Type B pancreatic cell (in vitro differentiated cells): ENCODE results near the gene GALE. TPM values are rescaled to one million over a fixed set of nuclear protein-coding genes. Genes with fewer than 3 reads are reported as not detected.

Experiments
- DNase-seq: peaks from one replicate; pipeline ENCODE4 v3.0.0; 2021; ENCODE audit warnings: mixed read lengths; ENCODE audit not compliant: unreplicated experiment; ENCODE audit errors: extremely low spot score
- H3K27ac Mint-ChIP-seq: 2 replicates; pipeline ENCODE4 v1.8.0; 2021; ENCODE audit warnings: mild to moderate bottlenecking, mixed read lengths
- H3K27me3 Mint-ChIP-seq: 2 replicates; pipeline ENCODE4 v1.8.0; 2021; ENCODE audit warnings: mixed read lengths
- H3K36me3 Mint-ChIP-seq: 2 replicates; pipeline ENCODE4 v1.8.0; 2021; ENCODE audit warnings: mixed read lengths
- H3K4me1 Mint-ChIP-seq: one replicate; pipeline ENCODE4 v1.8.0; 2021; ENCODE audit warnings: mixed read lengths; ENCODE audit not compliant: unreplicated experiment
- H3K4me3 Mint-ChIP-seq: 2 replicates; pipeline ENCODE4 v1.8.0; 2021; ENCODE audit warnings: mild to moderate bottlenecking, mixed read lengths
- H3K9me3 Mint-ChIP-seq: 2 replicates; pipeline ENCODE4 v1.8.0; 2021; ENCODE audit warnings: mixed read lengths
- total RNA-seq: library from RNA; stranded (reverse); gene quantifications from 2 replicates; pipeline ENCODE4 v1.2.1, GENCODE V29; 2021; ENCODE audit warnings: low replicate concordance
- TF ChIP-seq, protein P1 (sequence below): fragments of 200-600 bp; sonication (generic); conservative IDR thresholded peaks from 2 replicates; pipeline ENCODE4 v1.5.0; 2021; ENCODE audit warnings: antibody characterized with exemption, mild to moderate bottlenecking

Gene GALE
- total RNA-seq, 1 donor from 2014 or later: 39.0 TPM

GRCh38 chr1:23801876-23802275 lies 1.3 kb upstream of the GALE start:
- H3K36me3 Mint-ChIP-seq: peaks cover 14% of the 10 kb centered on the region
- H3K4me1 Mint-ChIP-seq: peaks cover 8% of the 10 kb centered on the region
- H3K9me3 Mint-ChIP-seq: no peaks in the 10 kb centered on the region
- no peak for DNase-seq
- TF ChIP-seq, protein P1, sequence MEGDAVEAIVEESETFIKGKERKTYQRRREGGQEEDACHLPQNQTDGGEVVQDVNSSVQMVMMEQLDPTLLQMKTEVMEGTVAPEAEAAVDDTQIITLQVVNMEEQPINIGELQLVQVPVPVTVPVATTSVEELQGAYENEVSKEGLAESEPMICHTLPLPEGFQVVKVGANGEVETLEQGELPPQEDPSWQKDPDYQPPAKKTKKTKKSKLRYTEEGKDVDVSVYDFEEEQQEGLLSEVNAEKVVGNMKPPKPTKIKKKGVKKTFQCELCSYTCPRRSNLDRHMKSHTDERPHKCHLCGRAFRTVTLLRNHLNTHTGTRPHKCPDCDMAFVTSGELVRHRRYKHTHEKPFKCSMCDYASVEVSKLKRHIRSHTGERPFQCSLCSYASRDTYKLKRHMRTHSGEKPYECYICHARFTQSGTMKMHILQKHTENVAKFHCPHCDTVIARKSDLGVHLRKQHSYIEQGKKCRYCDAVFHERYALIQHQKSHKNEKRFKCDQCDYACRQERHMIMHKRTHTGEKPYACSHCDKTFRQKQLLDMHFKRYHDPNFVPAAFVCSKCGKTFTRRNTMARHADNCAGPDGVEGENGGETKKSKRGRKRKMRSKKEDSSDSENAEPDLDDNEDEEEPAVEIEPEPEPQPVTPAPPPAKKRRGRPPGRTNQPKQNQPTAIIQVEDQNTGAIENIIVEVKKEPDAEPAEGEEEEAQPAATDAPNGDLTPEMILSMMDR: no peak
- no peaks in the 10 kb centered on the region for H3K27me3 Mint-ChIP-seq
- H3K27ac Mint-ChIP-seq: peak overlapping the region; percentile 94
- H3K4me3 Mint-ChIP-seq: peak overlapping the region; percentile 20

DNA sequence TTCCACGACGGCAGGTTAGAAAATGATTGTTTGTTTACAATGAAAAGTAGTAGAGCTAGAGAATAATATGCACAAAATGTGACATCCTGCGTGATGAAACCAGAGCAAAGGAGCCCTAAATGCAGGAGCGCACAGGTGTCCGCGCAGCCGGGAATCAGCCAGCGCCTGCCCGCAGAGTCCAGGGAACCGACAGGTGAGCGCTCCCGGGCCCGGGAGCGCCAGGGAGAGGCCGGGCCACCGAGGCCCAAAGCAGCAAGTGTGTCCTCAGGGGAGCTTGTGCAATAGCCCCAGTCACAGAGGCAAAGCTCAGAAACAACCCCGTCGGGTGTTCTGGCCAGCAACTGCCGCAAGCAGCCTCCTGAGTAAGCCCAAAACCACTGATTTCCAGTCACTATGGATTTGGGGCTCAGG lies 789 bp upstream of the GALE start:
- no peaks in the 10 kb centered on the region for H3K27me3 Mint-ChIP-seq
- no peak for DNase-seq
- H3K36me3 Mint-ChIP-seq: peaks cover 11% of the 10 kb centered on the region
- peaks cover 8% of the 10 kb centered on the region for H3K4me1 Mint-ChIP-seq
- H3K27ac Mint-ChIP-seq: peak overlapping the region; percentile 94
- H3K9me3 Mint-ChIP-seq: no peaks in the 10 kb centered on the region
- H3K4me3 Mint-ChIP-seq: peak overlapping the region; percentile 98
- TF ChIP-seq, protein P1: no peak

GRCh38 chr1:23799570-23800399 lies 769 bp downstream of the GALE start:
- Mint-ChIP-seq H3K36me3 (peaks cover 5% of the 10 kb centered on the region), H3K27ac (peak overlapping the region; percentile 98), H3K4me1 (peaks cover 8% of the 10 kb centered on the region), H3K9me3 (no peaks in the 10 kb centered on the region), H3K27me3 (no peaks in the 10 kb centered on the region), H3K4me3 (peak overlapping the region; percentile 98)
- TF ChIP-seq, protein P1: no peak
- DNase-seq: no peak

DNA sequence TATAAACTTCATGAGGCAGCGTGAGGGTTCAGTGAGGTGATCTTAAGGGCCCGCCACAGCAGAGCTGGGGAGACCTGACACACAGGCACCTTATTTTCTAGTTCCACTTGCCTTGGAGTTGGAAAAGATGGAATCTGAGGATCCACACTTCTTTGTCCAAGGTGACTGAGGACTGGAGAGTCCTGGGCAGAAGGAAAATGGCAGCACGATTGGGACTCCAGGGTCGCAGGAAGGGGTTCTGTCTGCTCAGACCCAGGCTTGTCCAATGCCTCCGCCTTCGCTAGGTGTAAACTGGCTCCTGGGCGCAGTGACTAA lies 1.3 kb downstream of the GALE start:
- TF ChIP-seq, protein P1: no peak
- no peak for DNase-seq
- peak overlapping the region; percentile 98 for H3K27ac Mint-ChIP-seq
- H3K4me3 Mint-ChIP-seq: peak overlapping the region; percentile 98
- H3K4me1 Mint-ChIP-seq: peaks cover 8% of the 10 kb centered on the region
- H3K27me3 Mint-ChIP-seq: no peaks in the 10 kb centered on the region
- no peaks in the 10 kb centered on the region for H3K9me3 Mint-ChIP-seq
- H3K36me3 Mint-ChIP-seq: peaks cover 5% of the 10 kb centered on the region

DNA sequence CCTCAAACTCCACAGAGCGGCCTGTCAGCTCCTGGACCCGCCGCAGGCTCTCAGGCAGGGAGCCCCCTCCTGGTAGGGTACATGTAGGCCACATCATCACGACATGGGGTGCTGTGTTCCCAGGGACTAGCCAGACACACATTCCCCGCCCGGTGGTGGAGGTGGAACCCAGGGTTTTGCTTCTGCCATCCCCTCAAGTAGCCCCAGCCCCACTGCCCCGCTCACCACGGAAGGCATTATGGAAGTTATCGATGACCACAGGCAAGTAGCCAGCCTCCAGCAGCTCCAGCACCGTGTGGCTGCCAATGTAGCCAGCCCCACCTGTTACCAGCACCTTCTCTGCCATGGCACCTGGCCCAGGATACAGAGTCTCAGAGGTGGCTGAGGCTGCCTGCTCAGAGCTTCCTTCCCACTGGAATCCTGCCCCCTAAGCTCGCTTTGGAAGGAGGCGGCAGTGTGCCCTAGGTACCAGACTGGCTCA lies 1.9 kb downstream of the GALE start:
- Mint-ChIP-seq H3K36me3 (peaks cover 2% of the 10 kb centered on the region), H3K27me3 (no peaks in the 10 kb centered on the region), H3K27ac (no peak overlapping the region), H3K9me3 (no peaks in the 10 kb centered on the region), H3K4me3 (peak overlapping the region; percentile 98), H3K4me1 (peaks cover 8% of the 10 kb centered on the region)
- DNase-seq: no peak
- TF ChIP-seq, protein P1: peak; percentile 23
